Mesothelial cell of epicardium (in vitro differentiated cells): Measurements from ENCODE around the gene CETN3. TPM values are rescaled to one million over a fixed set of nuclear protein-coding genes. Genes with fewer than 3 reads are reported as not detected.
A peak's percentile ranks its signal among the peaks of the same experiment; 100 is the strongest.

ENCODE experiments used
- DNase-seq, 2 experiments: peaks; one replicate each; pipeline ENCODE4 v3.0.0; 2021; ENCODE audit warnings: low spot score in 2 of 2; ENCODE audit not compliant: unreplicated experiment in 2 of 2
- H3K27ac Mint-ChIP-seq: 2 replicates; pipeline ENCODE4 v1.8.0; 2021; ENCODE audit warnings: mixed read lengths
- H3K27me3 Mint-ChIP-seq: 2 replicates; pipeline ENCODE4 v1.8.0; 2021; ENCODE audit warnings: low read depth, mixed read lengths
- H3K36me3 Mint-ChIP-seq: 2 replicates; pipeline ENCODE4 v1.8.0; 2021; ENCODE audit warnings: mixed read lengths
- H3K4me1 Mint-ChIP-seq: 2 replicates; pipeline ENCODE4 v1.8.0; 2021; ENCODE audit warnings: mixed read lengths
- H3K4me3 Mint-ChIP-seq: 2 replicates; pipeline ENCODE4 v1.8.0; 2021; ENCODE audit warnings: mild to moderate bottlenecking, moderate library complexity, mixed read lengths
- H3K9me3 Mint-ChIP-seq: 2 replicates; pipeline ENCODE4 v1.8.0; 2021; ENCODE audit warnings: mixed read lengths
- total RNA-seq: library from RNA; stranded (reverse); gene quantifications from 3 replicates; pipeline ENCODE4 v1.2.1, GENCODE V29; 2021
- TF ChIP-seq, protein P1 (sequence below): fragments of 200-600 bp; sonication (generic); IDR thresholded peaks from one replicate; pipeline ENCODE4 v1.5.0; 2021; ENCODE audit warnings: antibody characterized with exemption; ENCODE audit not compliant: unreplicated experiment

The CETN3 gene
- total RNA-seq, 1 donor from 2014 or later: 32.9 TPM

- no peak overlapping the region for H3K4me3 Mint-ChIP-seq
These were observed 812 bp downstream of the CETN3 start for GRCh38 chr5:90408571-90409317.

GRCh38 chr5:90406466-90406865 lies 3.1 kb downstream of the CETN3 start:
- Mint-ChIP-seq H3K36me3 (peaks cover 12% of the 10 kb centered on the region), H3K27me3 (no peaks in the 10 kb centered on the region), H3K4me1 (peaks cover 20% of the 10 kb centered on the region), H3K27ac (peak overlapping the region; percentile 3), H3K4me3 (no peak overlapping the region), H3K9me3 (no peaks in the 10 kb centered on the region)
- no peak for DNase-seq
- TF ChIP-seq, protein P1, sequence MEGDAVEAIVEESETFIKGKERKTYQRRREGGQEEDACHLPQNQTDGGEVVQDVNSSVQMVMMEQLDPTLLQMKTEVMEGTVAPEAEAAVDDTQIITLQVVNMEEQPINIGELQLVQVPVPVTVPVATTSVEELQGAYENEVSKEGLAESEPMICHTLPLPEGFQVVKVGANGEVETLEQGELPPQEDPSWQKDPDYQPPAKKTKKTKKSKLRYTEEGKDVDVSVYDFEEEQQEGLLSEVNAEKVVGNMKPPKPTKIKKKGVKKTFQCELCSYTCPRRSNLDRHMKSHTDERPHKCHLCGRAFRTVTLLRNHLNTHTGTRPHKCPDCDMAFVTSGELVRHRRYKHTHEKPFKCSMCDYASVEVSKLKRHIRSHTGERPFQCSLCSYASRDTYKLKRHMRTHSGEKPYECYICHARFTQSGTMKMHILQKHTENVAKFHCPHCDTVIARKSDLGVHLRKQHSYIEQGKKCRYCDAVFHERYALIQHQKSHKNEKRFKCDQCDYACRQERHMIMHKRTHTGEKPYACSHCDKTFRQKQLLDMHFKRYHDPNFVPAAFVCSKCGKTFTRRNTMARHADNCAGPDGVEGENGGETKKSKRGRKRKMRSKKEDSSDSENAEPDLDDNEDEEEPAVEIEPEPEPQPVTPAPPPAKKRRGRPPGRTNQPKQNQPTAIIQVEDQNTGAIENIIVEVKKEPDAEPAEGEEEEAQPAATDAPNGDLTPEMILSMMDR: no peak

More at GRCh38 chr5:90408571-90409317, 812 bp downstream of the CETN3 start:
- H3K4me1 Mint-ChIP-seq: peaks cover 18% of the 10 kb centered on the region
- H3K36me3 Mint-ChIP-seq: peaks cover 7% of the 10 kb centered on the region
- DNase-seq: no peak
- TF ChIP-seq, protein P1: no peak
- H3K27me3 Mint-ChIP-seq: no peaks in the 10 kb centered on the region
- no peak overlapping the region for H3K27ac Mint-ChIP-seq
- H3K9me3 Mint-ChIP-seq: no peaks in the 10 kb centered on the region

DNA sequence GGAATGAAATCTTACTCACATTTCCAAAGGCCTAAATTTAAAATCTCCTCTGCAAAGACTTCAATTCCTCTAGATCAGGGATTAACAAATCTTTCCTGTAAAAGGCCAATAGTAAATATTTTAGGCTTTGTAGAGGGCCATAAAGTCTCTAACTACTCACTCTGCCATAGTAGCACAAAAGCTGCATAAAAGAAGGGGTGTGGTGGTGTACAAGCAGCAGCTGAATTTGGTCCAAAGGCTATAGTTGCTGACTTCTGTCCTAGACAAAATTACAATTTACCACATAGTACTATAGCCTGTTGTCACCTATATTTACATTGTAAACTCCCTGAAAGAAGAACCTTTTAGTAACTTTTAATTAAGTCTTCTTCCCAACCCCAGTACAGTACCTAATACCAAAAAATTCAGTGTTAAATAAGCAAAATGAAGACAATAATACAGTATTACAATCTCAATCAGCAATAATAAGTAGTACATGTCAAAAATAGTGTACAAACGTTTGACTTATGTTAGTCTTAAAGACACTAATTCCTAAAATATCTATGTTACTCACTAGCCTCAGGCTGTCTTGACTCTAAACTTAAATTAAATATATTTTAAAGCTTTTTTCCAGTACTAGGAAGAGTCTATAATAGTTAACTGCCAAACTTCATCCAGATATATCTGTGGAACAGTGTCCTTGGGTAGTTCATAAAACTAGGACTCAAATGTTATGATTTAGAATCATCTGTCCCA lies 6.9 kb downstream of the CETN3 start:
- no peaks in the 10 kb centered on the region for H3K9me3 Mint-ChIP-seq
- TF ChIP-seq, protein P1: no peak
- H3K27ac Mint-ChIP-seq: no peak overlapping the region
- no peaks in the 10 kb centered on the region for H3K27me3 Mint-ChIP-seq
- peaks cover 26% of the 10 kb centered on the region for H3K36me3 Mint-ChIP-seq
- no peak overlapping the region for H3K4me3 Mint-ChIP-seq
- peaks cover 15% of the 10 kb centered on the region for H3K4me1 Mint-ChIP-seq
- DNase-seq: no peak

- Mint-ChIP-seq H3K4me3 (no peak overlapping the region), H3K9me3 (no peaks in the 10 kb centered on the region), H3K4me1 (peaks cover 2% of the 10 kb centered on the region), H3K36me3 (peaks cover 23% of the 10 kb centered on the region), H3K27me3 (no peaks in the 10 kb centered on the region), H3K27ac (no peak overlapping the region)
- TF ChIP-seq, protein P1: no peak
- DNase-seq: no peak
These were observed 10.3 kb downstream of the CETN3 start for GRCh38 chr5:90399251-90399650.

DNA sequence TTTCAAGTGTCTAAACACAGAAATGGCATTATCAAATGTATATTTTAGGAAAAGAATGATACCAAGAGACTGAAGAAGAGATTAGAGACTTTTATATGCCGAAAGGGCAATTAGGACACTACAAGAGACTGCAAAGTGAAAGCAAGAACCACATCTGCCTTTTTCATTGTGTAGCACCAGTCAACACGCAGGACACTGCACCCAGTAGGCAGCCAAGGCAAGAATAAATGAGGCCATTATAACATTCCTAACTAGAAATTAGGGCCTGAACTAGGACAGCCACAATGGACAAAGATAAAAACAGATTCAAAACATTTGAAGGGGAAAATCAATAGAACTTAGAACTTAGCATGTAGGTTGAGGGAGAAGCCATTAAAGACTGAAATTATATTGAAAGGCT lies 10.8 kb downstream of the CETN3 start:
- no peaks in the 10 kb centered on the region for H3K9me3 Mint-ChIP-seq
- no peaks in the 10 kb centered on the region for H3K27me3 Mint-ChIP-seq
- no peak for DNase-seq
- peaks cover 23% of the 10 kb centered on the region for H3K36me3 Mint-ChIP-seq
- TF ChIP-seq, protein P1: no peak
- H3K4me3 Mint-ChIP-seq: no peak overlapping the region
- no peak overlapping the region for H3K27ac Mint-ChIP-seq
- peaks cover 2% of the 10 kb centered on the region for H3K4me1 Mint-ChIP-seq
